Endothelial cell of umbilical vein (primary cell): ENCODE measurements around the gene SENP6. TPM values are rescaled to one million over a fixed set of nuclear protein-coding genes. Genes with fewer than 3 reads are reported as not detected.

ENCODE experiments used
- BruUV-seq: library from RNA; stranded (reverse); fragments of 400-500 nt; replicated peaks from 2 replicates; lab custom pipeline; 2021; lab: Mats Ljungman, UMichigan
- CTCF ChIA-PET: fragments of 300-600, 350-600 bp; sonication (Branson Sonifier 250); formaldehyde crosslinking; loops from one replicate; lab custom pipeline; 2021; ENCODE audit warnings: antibody characterized with exemption, inconsistent platforms; lab: Charles Lee
- POLR2A ChIA-PET: fragments of 300-600, 350-600 bp; sonication (Branson Sonifier 250); formaldehyde crosslinking; loops from one replicate; lab custom pipeline; 2021; ENCODE audit warnings: antibody characterized with exemption, inconsistent platforms; lab: Charles Lee
- DNase-seq: peaks from one replicate; pipeline ENCODE4 v3.0.0-alpha.2; 2011; ENCODE audit warnings: low read depth, low spot score
- FAIRE-seq: peaks from 2 replicates; lab custom pipeline; 2011; peaks lifted over from hg19 to GRCh38; lab: Jason Lieb, UNC
- H2AFZ ChIP-seq: 2 replicates; pipeline ENCODE4 v1.6.0; 2012; ENCODE audit warnings: low read depth, low read length, control low read depth, inconsistent platforms
- H3K27ac ChIP-seq: 2 replicates; pipeline ENCODE4 v1.5.1; 2011; ENCODE audit warnings: low read depth, mild to moderate bottlenecking, control low read depth, low read length, moderate library complexity; ENCODE audit not compliant: insufficient read depth
- H3K27me3 ChIP-seq, 2 experiments: 2 replicates each; pipeline versions ENCODE4 v1.6.0 to v1.6.1; 2011; ENCODE audit warnings: low read length in 2 of 2, mixed read lengths in 1 of 2; ENCODE audit not compliant: control insufficient read depth in 2 of 2, insufficient read depth in 2 of 2
- H3K36me3 ChIP-seq, 2 experiments: 2 replicates in 1 of 2; 3 replicates in 1 of 2; pipeline ENCODE4 v1.5.1; 2011; ENCODE audit warnings: low read length in 2 of 2, mild to moderate bottlenecking in 1 of 2, moderate library complexity in 1 of 2; ENCODE audit not compliant: control insufficient read depth in 2 of 2, insufficient read depth in 2 of 2; ENCODE audit errors: extremely low read depth in 1 of 2
- H3K4me1 ChIP-seq: 3 replicates; pipeline ENCODE4 v1.5.1; 2011; ENCODE audit warnings: mild to moderate bottlenecking, low read length; ENCODE audit not compliant: control insufficient read depth, insufficient read depth; ENCODE audit errors: extremely low read depth
- H3K4me2 ChIP-seq: 2 replicates; pipeline ENCODE4 v1.6.1; 2011; ENCODE audit warnings: low read length, control low read depth, mixed read lengths; ENCODE audit not compliant: insufficient read depth
- H3K4me3 ChIP-seq, 3 experiments: fragments of 200-600 bp in 1 of 3; sonication (generic), shearing (Covaris generic) in 1 of 3; replicated peaks in 1 of 3; 2 replicates each; pipeline ENCODE4 v1.5.1; 2011 to 2016; ENCODE audit warnings: control low read depth in 3 of 3, low read length in 3 of 3, mild to moderate bottlenecking in 2 of 3, inconsistent platforms in 1 of 3, low read depth in 1 of 3, moderate library complexity in 1 of 3; ENCODE audit not compliant: insufficient read depth in 1 of 3
- H3K79me2 ChIP-seq: 2 replicates; pipeline ENCODE4 v1.6.0; 2012; ENCODE audit warnings: low read length, inconsistent platforms; ENCODE audit not compliant: control insufficient read depth, insufficient read depth
- H3K9ac ChIP-seq: replicated peaks from 2 replicates; pipeline ENCODE3; 2011; ENCODE audit warnings: low read length, control low read depth; ENCODE audit not compliant: insufficient read depth; ENCODE audit errors: extremely low read depth
- H3K9me1 ChIP-seq: replicated peaks from 3 replicates; pipeline ENCODE4 v1.6.0; 2011; ENCODE audit warnings: mild to moderate bottlenecking, low read length; ENCODE audit not compliant: control insufficient read depth, insufficient read depth; ENCODE audit errors: extremely low read depth
- H3K9me3 ChIP-seq: replicated peaks from 2 replicates; pipeline ENCODE4 v1.5.1; 2012; ENCODE audit warnings: low read length, inconsistent platforms; ENCODE audit not compliant: control insufficient read depth, insufficient read depth
- H4K20me1 ChIP-seq: replicated peaks from 2 replicates; pipeline ENCODE3; 2011; ENCODE audit warnings: mild to moderate bottlenecking, low read length; ENCODE audit not compliant: control insufficient read depth, insufficient read depth; ENCODE audit errors: extremely low read depth
- CTCF ChIP-seq, 2 donors: IDR thresholded peaks; 1 replicate in 1 of 2; 2 replicates in 1 of 2; pipeline ENCODE4 v1.5.1; 2011; ENCODE audit warnings: low read length in 2 of 2, mild to moderate bottlenecking in 2 of 2, moderate library complexity in 2 of 2, control low read depth in 1 of 2, inconsistent platforms in 1 of 2, low read depth in 1 of 2; ENCODE audit not compliant: insufficient read depth in 1 of 2; ENCODE audit errors: extremely low read depth in 1 of 2
- EZH2 ChIP-seq: IDR thresholded peaks from 2 replicates; pipeline ENCODE4 v1.6.1; 2012; ENCODE audit warnings: borderline replicate concordance, low read depth, mild to moderate bottlenecking, moderate library complexity, low read length, inconsistent platforms; ENCODE audit not compliant: severe bottlenecking
- FOS ChIP-seq: IDR thresholded peaks from 2 replicates; pipeline ENCODE4 v1.6.1; 2011; ENCODE audit warnings: mild to moderate bottlenecking, low read length, moderate library complexity, borderline replicate concordance; ENCODE audit not compliant: insufficient read depth
- GATA2 ChIP-seq: IDR thresholded peaks from 2 replicates; pipeline ENCODE4 v1.7.0; 2011; ENCODE audit warnings: low read depth, mild to moderate bottlenecking, moderate library complexity, mixed read lengths, low read length; ENCODE audit not compliant: insufficient read length, insufficient read depth
- JUN ChIP-seq: IDR thresholded peaks from 2 replicates; pipeline ENCODE4 v1.6.1; 2011; ENCODE audit warnings: borderline replicate concordance, low read depth; ENCODE audit not compliant: insufficient read length, insufficient read depth
- MAX ChIP-seq: IDR thresholded peaks from 2 replicates; pipeline ENCODE4 v1.6.1; 2011; ENCODE audit not compliant: insufficient read depth, insufficient read length
- MYC ChIP-seq: IDR thresholded peaks from one replicate; pipeline ENCODE4 v1.6.1; 2011; ENCODE audit warnings: mild to moderate bottlenecking, low read depth, low read length
- POLR2A ChIP-seq: IDR thresholded peaks from 2 replicates; pipeline ENCODE4 v1.6.1; 2012; ENCODE audit warnings: low read depth, mild to moderate bottlenecking, control low read depth, low read length
- dilution Hi-C: fragments of 300-500 bp; cut with MboI; formaldehyde crosslinking; loops from one replicate; pipeline ENCODE4 v1.15.0; 2019; ENCODE audit warnings: low sequenced_read_pairs; ENCODE audit not compliant: extremely low pct_ligation_motif_present
- intact Hi-C: fragments of 100-400 bp; cut with micrococcal nuclease; formaldehyde crosslinking; loops from one replicate; pipeline ENCODE4 v1.10.0; 2022
- polyA plus RNA-seq, 4 experiments: library from polyadenylated mRNA; depleted of rRNA in 3 of 4; stranded (reverse) in 3 of 4; unstranded in 1 of 4; fragments of >200 nt; gene quantifications; 2 replicates each; pipeline versions ENCODE4 v1.2.1 to v1.2.3, GENCODE V29; 2011 to 2012; ENCODE audit warnings: missing spikeins in 1 of 4
- total RNA-seq: library from RNA; stranded (reverse); gene quantifications from 2 replicates; pipeline ENCODE4 v1.2.3, GENCODE V29; 2021

SENP6 gene
- total and polyA plus RNA-seq, 2 donors (not counting 3 experiments of a cell fraction or from before 2014, with no cell fraction given) = 11.5 to 99.1 TPM

GRCh38 chr6:75611702-75612375, 10.2 kb downstream of the SENP6 start:
- Histone ChIP-seq H3K4me3 (no peak overlapping the region), H3K36me3 (no peaks in the 10 kb centered on the region), H3K27me3 (no peaks in the 10 kb centered on the region), H3K9me1 (no peaks in the 10 kb centered on the region), H3K9ac (no peak overlapping the region), H2AFZ (no peak overlapping the region), H3K9me3 (no peaks in the 10 kb centered on the region), H3K27ac (no peak overlapping the region), H3K4me2 (no peak overlapping the region), H3K4me1 (peaks cover 28% of the 10 kb centered on the region), H3K79me2 (peaks cover 99% of the 10 kb centered on the region), H4K20me1 (peaks cover 18% of the 10 kb centered on the region)
- dilution Hi-C loops (no loop called here), intact Hi-C loops (no loop called here)
- BruUV-seq = no TSS peak
- POLR2A ChIA-PET = no interaction called here
- no peak for DNase-seq
- TF ChIP-seq FOS (no peak), MYC (no peak), EZH2 (no peak), MAX (no peak), JUN (no peak), GATA2 (no peak), CTCF (IDR thresholded peaks at IDR 0.05; ENCODE audit: extremely low read depth in 1 of 2, insufficient read depth in 1 of 2, low read depth in 1 of 2, low read length in 2 of 2) (no peak), POLR2A (no peak)
- no peak for FAIRE-seq
- CTCF ChIA-PET = interaction anchor here (1.1 to 2.5 kb wide), 2 partner anchors 9 to 11 kb away, joined by 5 to 9 read pairs; no protein-coding TSS in a partner anchor
